ENCODE results near the gene TTC9C. TPM values are rescaled to one million over a fixed set of nuclear protein-coding genes. Genes with fewer than 3 reads are reported as not detected.

The TTC9C gene
- polyA plus RNA-seq, 2 of the 4 experiments (the other 2 are of a cell fraction): 33.5 to 42.6 TPM

DNA sequence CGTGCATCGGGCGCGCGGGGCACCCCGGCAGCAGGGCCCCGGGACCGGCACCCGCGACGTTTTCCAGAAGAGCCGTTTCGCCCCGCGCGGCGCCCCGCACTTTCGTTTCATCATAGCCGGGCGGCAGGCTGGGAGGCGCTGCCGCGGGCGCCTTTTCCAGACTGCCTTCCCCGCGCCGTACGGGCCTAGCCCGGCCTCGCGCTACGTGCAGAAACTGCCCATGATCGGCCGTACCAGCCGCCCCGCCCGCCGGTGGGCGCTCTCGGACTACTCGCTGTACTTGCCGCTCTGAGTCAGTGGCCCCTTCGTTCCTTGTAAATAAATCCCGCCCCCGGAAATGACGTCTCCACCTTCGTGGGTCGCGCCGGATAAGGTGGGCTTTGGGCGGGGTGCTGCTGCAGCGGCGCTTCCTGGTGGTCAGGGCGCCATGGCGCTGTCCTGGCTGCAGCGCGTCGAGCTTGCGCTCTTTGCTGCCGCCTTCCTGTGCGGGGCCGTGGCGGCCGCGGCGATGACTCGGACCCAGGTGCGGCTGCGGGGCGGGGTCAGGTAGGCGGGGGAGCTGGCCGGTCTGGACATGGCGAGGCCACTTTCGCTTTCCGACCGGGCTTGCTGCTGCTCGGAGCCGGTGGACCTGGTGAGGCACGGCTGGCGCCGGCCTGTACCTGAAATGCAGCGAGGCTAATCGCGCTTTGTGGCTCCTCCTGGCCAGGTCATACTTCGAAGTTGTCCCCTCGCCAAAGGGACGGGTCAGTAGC is 58.9 kb downstream of the TTC9C start, which contains the start of gene TMEM179B (continued):
- TF ChIP-seq CBX2 (IDR thresholded peaks at IDR 0.05; ENCODE audit: borderline replicate concordance, low read depth) (no peak), POLR2A (IDR thresholded peaks at IDR 0.05; ENCODE audit: low read length) (peak; percentile 97), JUN (IDR thresholded peaks at IDR 0.05) (peak; percentile 93 to 99), MYC (IDR thresholded peaks at IDR 0.05; ENCODE audit: borderline replicate concordance, low read length) (peak; percentile 41), PHF8 (IDR thresholded peaks at IDR 0.05; ENCODE audit: borderline replicate concordance, low read depth) (peak; percentile 90), MAX (IDR thresholded peaks at IDR 0.05) (peak; percentile 86), KDM5A (IDR thresholded peaks at IDR 0.05) (peak; percentile 70), RAD21 (conservative IDR thresholded peaks at IDR 0.05 in 1 of 2, IDR thresholded peaks at IDR 0.05 in 1 of 2) (peak; percentile 29 to 38; a peak in 2 of 5 replicates)
- TF ChIP-seq, protein P1, sequence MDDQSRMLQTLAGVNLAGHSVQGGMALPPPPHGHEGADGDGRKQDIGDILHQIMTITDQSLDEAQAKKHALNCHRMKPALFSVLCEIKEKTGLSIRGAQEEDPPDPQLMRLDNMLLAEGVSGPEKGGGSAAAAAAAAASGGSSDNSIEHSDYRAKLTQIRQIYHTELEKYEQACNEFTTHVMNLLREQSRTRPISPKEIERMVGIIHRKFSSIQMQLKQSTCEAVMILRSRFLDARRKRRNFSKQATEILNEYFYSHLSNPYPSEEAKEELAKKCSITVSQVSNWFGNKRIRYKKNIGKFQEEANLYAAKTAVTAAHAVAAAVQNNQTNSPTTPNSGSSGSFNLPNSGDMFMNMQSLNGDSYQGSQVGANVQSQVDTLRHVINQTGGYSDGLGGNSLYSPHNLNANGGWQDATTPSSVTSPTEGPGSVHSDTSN (IDR thresholded peaks at IDR 0.05): peak; percentile 79

Other genes starting within 250 kb of the TTC9C start
- gene AHNAK, start 181.7 kb upstream of the TTC9C start, polyA plus RNA-seq (2011; rRNA removed): 82.0 and 98.0 TPM in 2 replicates
- gene AHNAK, start 181.7 kb upstream of the TTC9C start, polyA plus RNA-seq (2017; fragmentation: RNase III; extraction: RNeasy Plus Mini Kit Qiagen cat#74134 plus additional on column Dnase treatment): 41.5 to 62.9 TPM (median 43.3 TPM) in 3 replicates
- gene EEF1G, start 154.6 kb upstream of the TTC9C start, polyA plus RNA-seq (2011; rRNA removed): 1,728 and 1,795 TPM in 2 replicates
- gene EEF1G, start 154.6 kb upstream of the TTC9C start, polyA plus RNA-seq (2017; fragmentation: RNase III; extraction: RNeasy Plus Mini Kit Qiagen cat#74134 plus additional on column Dnase treatment): 1,570 to 1,588 TPM (median 1,580 TPM) in 3 replicates
- gene TUT1, start 137.0 kb upstream of the TTC9C start, polyA plus RNA-seq (2011; rRNA removed): 12.9 and 15.5 TPM in 2 replicates
- gene TUT1, start 137.0 kb upstream of the TTC9C start, polyA plus RNA-seq (2017; fragmentation: RNase III; extraction: RNeasy Plus Mini Kit Qiagen cat#74134 plus additional on column Dnase treatment): 9.9 to 11.7 TPM (median 11.1 TPM) in 3 replicates
- 21.8 and 44.3 TPM in 2 replicates for gene MTA2, start 126.6 kb upstream of the TTC9C start, polyA plus RNA-seq (2011; rRNA removed)
- 79.3 to 85.0 TPM (median 84.5 TPM) in 3 replicates for gene MTA2, start 126.6 kb upstream of the TTC9C start, polyA plus RNA-seq (2017; fragmentation: RNase III; extraction: RNeasy Plus Mini Kit Qiagen cat#74134 plus additional on column Dnase treatment)
- gene EML3, start 115.7 kb upstream of the TTC9C start, polyA plus RNA-seq (2011; rRNA removed): 15.2 and 19.7 TPM in 2 replicates
- 21.4 to 28.0 TPM (median 27.2 TPM) in 3 replicates for gene EML3, start 115.7 kb upstream of the TTC9C start, polyA plus RNA-seq (2017; fragmentation: RNase III; extraction: RNeasy Plus Mini Kit Qiagen cat#74134 plus additional on column Dnase treatment)
- 0.92 and 1.6 TPM in 2 replicates for gene ROM1, start 115.2 kb upstream of the TTC9C start, polyA plus RNA-seq (2011; rRNA removed)
- gene ROM1, start 115.2 kb upstream of the TTC9C start, polyA plus RNA-seq (2017; fragmentation: RNase III; extraction: RNeasy Plus Mini Kit Qiagen cat#74134 plus additional on column Dnase treatment): 2.8 to 3.7 TPM (median 3.2 TPM) in 3 replicates
- gene B3GAT3, start 106.5 kb upstream of the TTC9C start, polyA plus RNA-seq (2011; rRNA removed): 19.0 and 20.5 TPM in 2 replicates
- 38.1 to 41.0 TPM (median 40.9 TPM) in 3 replicates for gene B3GAT3, start 106.5 kb upstream of the TTC9C start, polyA plus RNA-seq (2017; fragmentation: RNase III; extraction: RNeasy Plus Mini Kit Qiagen cat#74134 plus additional on column Dnase treatment)
- 215 and 308 TPM in 2 replicates for gene GANAB, start 81.9 kb upstream of the TTC9C start, polyA plus RNA-seq (2011; rRNA removed)
- gene GANAB, start 81.9 kb upstream of the TTC9C start, polyA plus RNA-seq (2017; fragmentation: RNase III; extraction: RNeasy Plus Mini Kit Qiagen cat#74134 plus additional on column Dnase treatment): 206 to 220 TPM (median 214 TPM) in 3 replicates
- 9.7 and 12.3 TPM in 2 replicates for gene INTS5, start 75.2 kb upstream of the TTC9C start, polyA plus RNA-seq (2011; rRNA removed)
- 11.2 to 11.8 TPM (median 11.3 TPM) in 3 replicates for gene INTS5, start 75.2 kb upstream of the TTC9C start, polyA plus RNA-seq (2017; fragmentation: RNase III; extraction: RNeasy Plus Mini Kit Qiagen cat#74134 plus additional on column Dnase treatment)
- 89.1 and 91.7 TPM in 2 replicates for gene C11orf98, start 63.3 kb upstream of the TTC9C start, polyA plus RNA-seq (2011; rRNA removed)
- 128 to 161 TPM (median 140 TPM) in 3 replicates for gene C11orf98, start 63.3 kb upstream of the TTC9C start, polyA plus RNA-seq (2017; fragmentation: RNase III; extraction: RNeasy Plus Mini Kit Qiagen cat#74134 plus additional on column Dnase treatment)
- 5.4 and 5.7 TPM in 2 replicates for gene CSKMT, start 63.2 kb upstream of the TTC9C start, polyA plus RNA-seq (2011; rRNA removed)
- gene CSKMT, start 63.2 kb upstream of the TTC9C start, polyA plus RNA-seq (2017; fragmentation: RNase III; extraction: RNeasy Plus Mini Kit Qiagen cat#74134 plus additional on column Dnase treatment): 12.9 to 18.2 TPM (median 14.3 TPM) in 3 replicates
- 13.9 and 20.2 TPM in 2 replicates for gene UQCC3, start 56.8 kb upstream of the TTC9C start, polyA plus RNA-seq (2011; rRNA removed)
- 27.8 to 31.1 TPM (median 28.7 TPM) in 3 replicates for gene UQCC3, start 56.8 kb upstream of the TTC9C start, polyA plus RNA-seq (2017; fragmentation: RNase III; extraction: RNeasy Plus Mini Kit Qiagen cat#74134 plus additional on column Dnase treatment)
- 4.1 and 5.3 TPM in 2 replicates for gene LBHD1, start 56.2 kb upstream of the TTC9C start, polyA plus RNA-seq (2011; rRNA removed)
- 4.9 to 8.3 TPM (median 6.8 TPM) in 3 replicates for gene LBHD1, start 56.2 kb upstream of the TTC9C start, polyA plus RNA-seq (2017; fragmentation: RNase III; extraction: RNeasy Plus Mini Kit Qiagen cat#74134 plus additional on column Dnase treatment)
- 56.8 and 120 TPM in 2 replicates for gene UBXN1, start 49.4 kb upstream of the TTC9C start, polyA plus RNA-seq (2011; rRNA removed)
- 110 to 117 TPM (median 117 TPM) in 3 replicates for gene UBXN1, start 49.4 kb upstream of the TTC9C start, polyA plus RNA-seq (2017; fragmentation: RNase III; extraction: RNeasy Plus Mini Kit Qiagen cat#74134 plus additional on column Dnase treatment)
- gene LRRN4CL, start 39.0 kb upstream of the TTC9C start, polyA plus RNA-seq (2011; rRNA removed): 0.03 and 0.04 TPM in 2 replicates
- 0.03 to 0.08 TPM (median 0.08 TPM) in 3 replicates for gene LRRN4CL, start 39.0 kb upstream of the TTC9C start, polyA plus RNA-seq (2017; fragmentation: RNase III; extraction: RNeasy Plus Mini Kit Qiagen cat#74134 plus additional on column Dnase treatment)
- gene BSCL2, start 21.1 kb upstream of the TTC9C start, polyA plus RNA-seq (2011; rRNA removed): 63.9 and 101 TPM in 2 replicates
- 63.0 to 72.4 TPM (median 64.5 TPM) in 3 replicates for gene BSCL2, start 21.1 kb upstream of the TTC9C start, polyA plus RNA-seq (2017; fragmentation: RNase III; extraction: RNeasy Plus Mini Kit Qiagen cat#74134 plus additional on column Dnase treatment)
- not detected in 2 replicates for gene GNG3, start 20.8 kb upstream of the TTC9C start, polyA plus RNA-seq (2011; rRNA removed)
- 0.15 TPM in 1 of 3 replicates, not detected in the others for gene GNG3, start 20.8 kb upstream of the TTC9C start, polyA plus RNA-seq (2017; fragmentation: RNase III; extraction: RNeasy Plus Mini Kit Qiagen cat#74134 plus additional on column Dnase treatment)
- 31.4 and 31.6 TPM in 2 replicates for gene HNRNPUL2, start 1.0 kb upstream of the TTC9C start, polyA plus RNA-seq (2011; rRNA removed)
- 71.3 to 79.5 TPM (median 74.4 TPM) in 3 replicates for gene HNRNPUL2, start 1.0 kb upstream of the TTC9C start, polyA plus RNA-seq (2017; fragmentation: RNase III; extraction: RNeasy Plus Mini Kit Qiagen cat#74134 plus additional on column Dnase treatment)
- 3.0 and 3.1 TPM in 2 replicates for gene ZBTB3, start 25.7 kb downstream of the TTC9C start, polyA plus RNA-seq (2011; rRNA removed)
- gene ZBTB3, start 25.7 kb downstream of the TTC9C start, polyA plus RNA-seq (2017; fragmentation: RNase III; extraction: RNeasy Plus Mini Kit Qiagen cat#74134 plus additional on column Dnase treatment): 1.4 to 2.2 TPM (median 2.0 TPM) in 3 replicates
- gene POLR2G, start 33.1 kb downstream of the TTC9C start, polyA plus RNA-seq (2011; rRNA removed): 308 and 324 TPM in 2 replicates
- 186 to 199 TPM (median 188 TPM) in 3 replicates for gene POLR2G, start 33.1 kb downstream of the TTC9C start, polyA plus RNA-seq (2017; fragmentation: RNase III; extraction: RNeasy Plus Mini Kit Qiagen cat#74134 plus additional on column Dnase treatment)
- gene TAF6L, start 42.9 kb downstream of the TTC9C start, polyA plus RNA-seq (2011; rRNA removed): 14.0 and 17.5 TPM in 2 replicates
- 20.8 to 23.5 TPM (median 22.7 TPM) in 3 replicates for gene TAF6L, start 42.9 kb downstream of the TTC9C start, polyA plus RNA-seq (2017; fragmentation: RNase III; extraction: RNeasy Plus Mini Kit Qiagen cat#74134 plus additional on column Dnase treatment)
- 64.7 and 105 TPM in 2 replicates for gene TMEM179B, start 58.9 kb downstream of the TTC9C start, polyA plus RNA-seq (2011; rRNA removed)
- 57.6 to 64.4 TPM (median 62.8 TPM) in 3 replicates for gene TMEM179B, start 58.9 kb downstream of the TTC9C start, polyA plus RNA-seq (2017; fragmentation: RNase III; extraction: RNeasy Plus Mini Kit Qiagen cat#74134 plus additional on column Dnase treatment)
- gene TMEM223, start 63.5 kb downstream of the TTC9C start, polyA plus RNA-seq (2011; rRNA removed): 20.6 and 26.5 TPM in 2 replicates
- 20.1 to 24.3 TPM (median 23.5 TPM) in 3 replicates for gene TMEM223, start 63.5 kb downstream of the TTC9C start, polyA plus RNA-seq (2017; fragmentation: RNase III; extraction: RNeasy Plus Mini Kit Qiagen cat#74134 plus additional on column Dnase treatment)
- gene NXF1, start 77.0 kb downstream of the TTC9C start, polyA plus RNA-seq (2011; rRNA removed): 35.5 and 50.7 TPM in 2 replicates
- gene NXF1, start 77.0 kb downstream of the TTC9C start, polyA plus RNA-seq (2017; fragmentation: RNase III; extraction: RNeasy Plus Mini Kit Qiagen cat#74134 plus additional on column Dnase treatment): 46.6 to 47.7 TPM (median 46.9 TPM) in 3 replicates
- 30.3 and 32.3 TPM in 2 replicates for gene STX5, start 103.6 kb downstream of the TTC9C start, polyA plus RNA-seq (2011; rRNA removed)
- 16.8 to 21.0 TPM (median 19.5 TPM) in 3 replicates for gene STX5, start 103.6 kb downstream of the TTC9C start, polyA plus RNA-seq (2017; fragmentation: RNase III; extraction: RNeasy Plus Mini Kit Qiagen cat#74134 plus additional on column Dnase treatment)
- gene TEX54, start 104.4 kb downstream of the TTC9C start, polyA plus RNA-seq (2011; rRNA removed): not detected in 2 replicates
- not detected in 3 replicates for gene TEX54, start 104.4 kb downstream of the TTC9C start, polyA plus RNA-seq (2017; fragmentation: RNase III; extraction: RNeasy Plus Mini Kit Qiagen cat#74134 plus additional on column Dnase treatment)
- 47.6 and 52.9 TPM in 2 replicates for gene WDR74, start 111.1 kb downstream of the TTC9C start, polyA plus RNA-seq (2011; rRNA removed)
- 88.9 to 100 TPM (median 90.6 TPM) in 3 replicates for gene WDR74, start 111.1 kb downstream of the TTC9C start, polyA plus RNA-seq (2017; fragmentation: RNase III; extraction: RNeasy Plus Mini Kit Qiagen cat#74134 plus additional on column Dnase treatment)
- gene SLC3A2, start 152.4 kb downstream of the TTC9C start, polyA plus RNA-seq (2011; rRNA removed): 1,064 and 1,133 TPM in 2 replicates
- gene SLC3A2, start 152.4 kb downstream of the TTC9C start, polyA plus RNA-seq (2017; fragmentation: RNase III; extraction: RNeasy Plus Mini Kit Qiagen cat#74134 plus additional on column Dnase treatment): 906 to 1,102 TPM (median 1,007 TPM) in 3 replicates
- not detected in 2 replicates for gene CHRM1, start 192.9 kb downstream of the TTC9C start, polyA plus RNA-seq (2011; rRNA removed)
- not detected in 3 replicates for gene CHRM1, start 192.9 kb downstream of the TTC9C start, polyA plus RNA-seq (2017; fragmentation: RNase III; extraction: RNeasy Plus Mini Kit Qiagen cat#74134 plus additional on column Dnase treatment)

Data from A549 (cell line).